HFFc6 (cell line): ENCODE measurements around the gene STRN4. TPM values are rescaled to one million over a fixed set of nuclear protein-coding genes. Genes with fewer than 3 reads are reported as not detected.

ENCODE experiments used
- DNase-seq: peaks from one replicate; pipeline ENCODE4 v3.0.0-alpha.2; 2018
- H3K27ac Mint-ChIP-seq: 2 replicates; pipeline ENCODE4 v1.8.0; 2020; ENCODE audit warnings: mild to moderate bottlenecking, mixed read lengths
- H3K27me3 Mint-ChIP-seq: 2 replicates; pipeline ENCODE4 v1.8.0; 2021; ENCODE audit warnings: mild to moderate bottlenecking, moderate library complexity, mixed read lengths; ENCODE audit not compliant: insufficient read depth
- H3K36me3 Mint-ChIP-seq: 2 replicates; pipeline ENCODE4 v1.8.0; 2021; ENCODE audit warnings: low read depth, mixed read lengths
- H3K4me1 Mint-ChIP-seq: 2 replicates; pipeline ENCODE4 v1.8.0; 2020; ENCODE audit warnings: low read depth, mixed read lengths
- H3K4me3 Mint-ChIP-seq: 2 replicates; pipeline ENCODE4 v1.8.0; 2020; ENCODE audit warnings: mild to moderate bottlenecking, moderate library complexity, mixed read lengths
- H3K9me3 Mint-ChIP-seq: 2 replicates; pipeline ENCODE4 v1.8.0; 2020; ENCODE audit warnings: mild to moderate bottlenecking, mixed read lengths
- total RNA-seq, 6 experiments: library from RNA; stranded (reverse); fragmentation: NEBNext Ultra II Directional; extraction: Animal tissue kit (Norgen Biotek cat#: 25700); gene quantifications; 2 replicates in 1 of 6; 3 replicates in 5 of 6; pipeline ENCODE4 v1.2.3, GENCODE V29; 2021
- TF ChIP-seq, protein P1 (sequence below): fragments of 200-600 bp; sonication (generic); IDR thresholded peaks from 2 replicates; pipeline ENCODE4 v1.5.0; 2021; ENCODE audit warnings: antibody characterized with exemption, mild to moderate bottlenecking

STRN4 gene
- total RNA-seq, 6 experiments from 2014 or later = 53.6 to 60.8 (median 58.3) TPM

GRCh38 chr19:46759206-46759605 is 13.0 kb upstream of the STRN4 start:
- Mint-ChIP-seq H3K4me3 (no peak overlapping the region), H3K36me3 (no peaks in the 10 kb centered on the region), H3K4me1 (peaks cover 37% of the 10 kb centered on the region), H3K27me3 (no peaks in the 10 kb centered on the region; the same call in 1 of the 2 replicates), H3K27ac (peak overlapping the region; percentile 91), H3K9me3 (no peaks in the 10 kb centered on the region)
- no peak for DNase-seq
- TF ChIP-seq, protein P1, sequence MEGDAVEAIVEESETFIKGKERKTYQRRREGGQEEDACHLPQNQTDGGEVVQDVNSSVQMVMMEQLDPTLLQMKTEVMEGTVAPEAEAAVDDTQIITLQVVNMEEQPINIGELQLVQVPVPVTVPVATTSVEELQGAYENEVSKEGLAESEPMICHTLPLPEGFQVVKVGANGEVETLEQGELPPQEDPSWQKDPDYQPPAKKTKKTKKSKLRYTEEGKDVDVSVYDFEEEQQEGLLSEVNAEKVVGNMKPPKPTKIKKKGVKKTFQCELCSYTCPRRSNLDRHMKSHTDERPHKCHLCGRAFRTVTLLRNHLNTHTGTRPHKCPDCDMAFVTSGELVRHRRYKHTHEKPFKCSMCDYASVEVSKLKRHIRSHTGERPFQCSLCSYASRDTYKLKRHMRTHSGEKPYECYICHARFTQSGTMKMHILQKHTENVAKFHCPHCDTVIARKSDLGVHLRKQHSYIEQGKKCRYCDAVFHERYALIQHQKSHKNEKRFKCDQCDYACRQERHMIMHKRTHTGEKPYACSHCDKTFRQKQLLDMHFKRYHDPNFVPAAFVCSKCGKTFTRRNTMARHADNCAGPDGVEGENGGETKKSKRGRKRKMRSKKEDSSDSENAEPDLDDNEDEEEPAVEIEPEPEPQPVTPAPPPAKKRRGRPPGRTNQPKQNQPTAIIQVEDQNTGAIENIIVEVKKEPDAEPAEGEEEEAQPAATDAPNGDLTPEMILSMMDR = no peak

- H3K27ac Mint-ChIP-seq = peak overlapping the region; percentile 40; the same call in 1 of the 2 replicates
- no peak for DNase-seq
- H3K4me1 Mint-ChIP-seq = peaks cover 34% of the 10 kb centered on the region
- H3K4me3 Mint-ChIP-seq = no peak overlapping the region
- H3K9me3 Mint-ChIP-seq = no peaks in the 10 kb centered on the region
- 0 out of 2 replicates have a peak, but pooled peaks cover 5% of the 10 kb centered on the region for H3K36me3 Mint-ChIP-seq
- no peaks in the 10 kb centered on the region; the same call in 1 of the 2 replicates for H3K27me3 Mint-ChIP-seq
- TF ChIP-seq, protein P1 = no peak
Measured at GRCh38 chr19:46756544-46756888, 10.3 kb upstream of the STRN4 start.

DNA sequence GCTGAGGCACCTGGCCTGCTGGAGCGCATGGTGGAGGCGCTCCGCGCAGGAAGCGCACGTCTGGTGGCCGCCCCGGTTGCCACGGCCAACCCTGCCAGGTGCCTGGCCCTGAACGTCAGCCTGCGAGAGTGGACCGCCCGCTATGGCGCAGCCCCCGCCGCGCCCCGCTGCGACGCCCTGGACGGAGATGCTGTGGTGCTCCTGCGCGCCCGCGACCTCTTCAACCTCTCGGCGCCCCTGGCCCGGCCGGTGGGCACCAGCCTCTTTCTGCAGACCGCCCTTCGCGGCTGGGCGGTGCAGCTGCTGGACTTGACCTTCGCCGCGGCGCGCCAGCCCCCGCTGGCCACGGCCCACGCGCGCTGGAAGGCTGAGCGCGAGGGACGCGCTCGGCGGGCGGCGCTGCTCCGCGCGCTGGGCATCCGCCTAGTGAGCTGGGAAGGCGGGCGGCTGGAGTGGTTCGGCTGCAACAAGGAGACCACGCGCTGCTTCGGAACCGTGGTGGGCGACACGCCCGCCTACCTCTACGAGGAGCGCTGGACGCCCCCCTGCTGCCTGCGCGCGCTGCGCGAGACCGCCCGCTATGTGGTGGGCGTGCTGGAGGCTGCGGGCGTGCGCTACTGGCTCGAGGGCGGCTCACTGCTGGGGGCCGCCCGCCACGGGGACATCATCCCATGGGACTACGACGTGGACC is 9.7 kb upstream of the STRN4 start:
- DNase-seq = no peak
- H3K4me1 Mint-ChIP-seq = peaks cover 29% of the 10 kb centered on the region

DNA sequence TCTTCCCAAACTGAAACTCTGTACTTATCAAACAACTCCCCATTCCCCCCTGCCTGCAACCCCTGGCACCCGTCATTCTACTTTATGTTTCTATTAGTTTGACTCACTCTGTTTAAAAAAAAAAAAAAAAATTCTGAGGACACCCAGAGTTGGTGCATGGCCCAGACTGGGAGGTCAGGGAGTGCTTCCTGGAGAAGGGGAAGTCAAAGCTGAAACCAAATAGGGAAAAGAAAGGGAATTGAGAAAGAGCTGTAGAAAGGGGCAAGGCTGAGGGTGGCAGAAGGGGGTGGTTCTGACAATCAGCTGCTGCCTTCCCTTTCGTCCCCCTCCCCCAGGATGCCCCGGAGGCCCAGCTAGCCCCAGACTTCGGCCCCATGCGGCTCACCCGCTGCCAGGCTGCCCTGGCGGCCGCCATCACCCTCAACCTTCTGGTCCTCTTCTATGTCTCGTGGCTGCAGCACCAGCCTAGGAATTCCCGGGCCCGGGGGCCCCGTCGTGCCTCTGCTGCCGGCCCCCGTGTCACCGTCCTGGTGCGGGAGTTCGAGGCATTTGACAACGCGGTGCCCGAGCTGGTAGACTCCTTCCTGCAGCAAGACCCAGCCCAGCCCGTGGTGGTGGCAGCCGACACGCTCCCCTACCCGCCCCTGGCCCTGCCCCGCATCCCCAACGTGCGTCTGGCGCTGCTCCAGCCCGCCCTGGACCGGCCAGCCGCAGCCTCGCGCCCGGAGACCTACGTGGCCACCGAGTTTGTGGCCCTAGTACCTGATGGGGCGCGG is 9.0 kb upstream of the STRN4 start:
- TF ChIP-seq, protein P1 = no peak
- no peaks in the 10 kb centered on the region for H3K9me3 Mint-ChIP-seq
- H3K4me1 Mint-ChIP-seq = peaks cover 22% of the 10 kb centered on the region
- peak; percentile 16 for DNase-seq
- H3K27ac Mint-ChIP-seq = peak overlapping the region; percentile 37
- H3K4me3 Mint-ChIP-seq = no peak overlapping the region
- no peaks in the 10 kb centered on the region; the same call in 1 of the 2 replicates for H3K27me3 Mint-ChIP-seq
- 0 out of 2 replicates have a peak, but pooled peaks cover 5% of the 10 kb centered on the region for H3K36me3 Mint-ChIP-seq

More for the DNA sequence above, 9.7 kb upstream of the STRN4 start:
- TF ChIP-seq, protein P1 = no peak
- H3K36me3 Mint-ChIP-seq = 0 out of 2 replicates have a peak, but pooled peaks cover 5% of the 10 kb centered on the region
- H3K27me3 Mint-ChIP-seq = no peaks in the 10 kb centered on the region; the same call in 1 of the 2 replicates
- peak overlapping the region; percentile 40; the same call in 1 of the 2 replicates for H3K27ac Mint-ChIP-seq
- no peak overlapping the region for H3K4me3 Mint-ChIP-seq
- H3K9me3 Mint-ChIP-seq = no peaks in the 10 kb centered on the region

DNA sequence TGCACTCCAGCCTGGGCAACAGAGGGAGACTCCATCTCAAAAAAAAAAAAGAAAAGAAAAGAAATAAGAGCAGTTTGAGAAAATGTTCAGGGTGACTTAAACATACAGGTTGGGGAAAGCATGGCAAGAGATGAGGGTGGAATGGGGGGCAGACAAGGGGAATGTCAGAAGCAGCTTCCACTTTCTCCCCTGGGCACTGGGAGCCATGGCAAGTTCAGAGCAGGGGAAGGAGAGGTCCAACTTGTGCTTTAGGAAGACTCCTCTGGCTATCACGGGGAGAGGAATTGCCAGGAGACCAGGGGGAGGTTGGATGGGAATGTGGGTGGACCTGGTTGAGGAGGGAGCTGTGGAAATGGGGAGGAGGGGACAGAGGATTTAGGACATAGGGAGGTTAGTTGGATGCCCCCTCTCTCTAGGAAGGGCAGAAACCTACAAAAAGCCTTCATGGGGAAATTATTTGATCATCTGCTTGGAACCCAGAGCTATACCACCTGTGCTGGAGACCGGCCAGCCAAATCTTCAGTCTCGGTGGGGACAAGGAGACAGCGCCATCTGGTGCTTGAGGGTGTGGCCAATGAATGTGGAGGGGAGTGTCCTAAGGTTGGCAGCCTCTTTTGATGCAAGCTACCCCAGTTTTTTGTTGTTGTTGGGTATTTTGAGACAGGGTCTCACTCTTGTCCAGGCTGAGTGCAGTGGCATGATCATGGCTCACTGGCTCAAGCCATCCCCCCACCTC is 7.3 kb upstream of the STRN4 start:
- Mint-ChIP-seq H3K27ac (no peak overlapping the region), H3K4me3 (no peak overlapping the region)
- DNase-seq = no peak

More for the DNA sequence above, 7.3 kb upstream of the STRN4 start:
- TF ChIP-seq, protein P1 = peak; percentile 69; the same call in 1 of the 2 replicates
- Mint-ChIP-seq H3K27me3 (no peaks in the 10 kb centered on the region; the same call in 1 of the 2 replicates), H3K4me1 (peaks cover 8% of the 10 kb centered on the region), H3K9me3 (no peaks in the 10 kb centered on the region), H3K36me3 (peaks cover 9% of the 10 kb centered on the region; the same call in 1 of the 2 replicates)
